ENCODE data around the gene B3GNT5. TPM values are rescaled to one million over a fixed set of nuclear protein-coding genes. Genes with fewer than 3 reads are reported as not detected.

B3GNT5 gene
- total and polyA plus RNA-seq, 2 of the 8 experiments (the other 6 are each of a cell fraction or from before 2014, with no cell fraction given), result 2.4 to 9.7 TPM

DNA sequence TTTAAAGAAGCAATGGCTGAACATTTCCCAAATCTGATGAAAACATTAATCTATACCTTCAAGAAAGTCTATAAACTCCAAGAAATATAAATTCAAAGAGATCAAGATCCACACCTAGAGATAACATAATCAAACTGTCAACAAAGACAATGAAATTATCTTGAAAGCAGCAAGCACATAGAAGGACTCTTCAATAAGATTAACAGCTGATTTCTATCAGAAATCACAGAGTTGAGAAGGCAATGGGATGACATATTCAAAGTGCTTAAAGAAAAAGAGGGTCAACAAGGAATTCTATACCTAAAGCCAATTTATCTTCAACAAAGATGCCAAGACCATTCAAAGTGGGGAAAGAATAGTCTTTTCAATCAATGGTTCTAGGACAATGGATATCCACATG lies 49.4 kb upstream of the B3GNT5 start (continued):
- no peak for TF ChIP-seq SUZ12 (IDR thresholded peaks at IDR 0.05; ENCODE audit: low read length)
- TF ChIP-seq SRF (IDR thresholded peaks at IDR 0.05; ENCODE audit: low read depth, low read length), result no peak
- TF ChIP-seq GABPA (IDR thresholded peaks at IDR 0.05; ENCODE audit: borderline replicate concordance, insufficient read depth, low read length), result no peak
- no peak for TF ChIP-seq CTBP2 (IDR thresholded peaks at IDR 0.05; ENCODE audit: borderline replicate concordance, insufficient read depth, insufficient read length, low read length)
- TF ChIP-seq PHF8 (conservative IDR thresholded peaks at IDR 0.05; ENCODE audit: low read depth, low read length), result no peak
- no peak for TF ChIP-seq RFX5 (IDR thresholded peaks at IDR 0.05; ENCODE audit: borderline replicate concordance, low read depth, low read length)

All from H1 (cell line).